ENCODE measurements around the gene MAPK4.
"Not testable (repeated sequence)": the region's sequence is repeated elsewhere in the genome, so short reads cannot be mapped to it uniquely, and the experiment has no call there.

Gene MAPK4

DNA sequence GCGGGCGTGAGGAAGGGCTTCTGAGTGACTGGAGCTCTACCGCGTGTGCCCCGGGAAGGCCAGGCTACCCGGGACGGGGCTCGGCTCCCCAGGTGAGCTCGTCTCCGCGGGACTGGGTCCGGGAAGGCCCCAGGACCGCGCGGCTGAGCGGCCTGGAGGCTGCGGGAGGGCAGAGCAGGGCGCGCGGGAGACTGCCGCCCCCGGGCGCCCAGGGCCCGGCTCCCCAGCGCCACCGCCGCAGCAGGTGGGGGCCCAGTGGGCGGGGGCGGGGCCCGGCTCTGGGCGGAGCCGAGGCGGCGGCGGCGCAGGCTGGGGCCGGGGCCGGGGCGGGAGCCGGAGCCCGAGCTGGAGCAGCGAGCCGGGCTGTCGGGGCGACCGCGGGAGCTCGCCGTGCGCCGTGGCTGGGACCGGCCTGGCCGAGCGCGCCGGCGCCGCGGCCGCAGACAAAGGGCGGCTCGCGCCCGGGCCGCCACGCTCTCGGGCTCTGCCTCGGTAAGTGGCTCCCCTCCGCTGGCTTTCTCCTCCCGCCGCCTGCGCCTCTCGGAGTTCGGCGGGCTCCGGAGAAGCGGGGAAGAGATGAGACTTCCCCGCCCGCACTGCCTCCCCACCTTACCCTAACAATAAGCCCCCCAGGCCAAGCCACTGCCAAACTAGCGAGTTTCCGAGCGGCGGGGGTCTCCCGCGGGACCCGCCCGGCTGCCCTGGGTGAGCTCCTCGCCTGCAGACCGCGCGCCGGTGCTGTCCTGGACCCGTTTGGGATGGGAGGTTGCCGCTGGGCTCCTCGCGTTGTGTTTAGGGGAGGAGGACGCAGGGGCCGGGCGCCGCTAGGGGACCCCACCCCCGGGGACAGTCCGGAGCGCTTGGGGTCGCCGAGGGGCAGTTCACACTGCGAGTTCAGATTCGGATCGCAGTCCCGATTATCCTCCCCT lies at the start of gene MAPK4:
Gene MAPK4 (plus strand): TSS at position 336 of the 929 bp plus-strand sequence. CDS start 103,872 bp downstream, outside the sequence.
- TF ChIP-seq, protein P1, sequence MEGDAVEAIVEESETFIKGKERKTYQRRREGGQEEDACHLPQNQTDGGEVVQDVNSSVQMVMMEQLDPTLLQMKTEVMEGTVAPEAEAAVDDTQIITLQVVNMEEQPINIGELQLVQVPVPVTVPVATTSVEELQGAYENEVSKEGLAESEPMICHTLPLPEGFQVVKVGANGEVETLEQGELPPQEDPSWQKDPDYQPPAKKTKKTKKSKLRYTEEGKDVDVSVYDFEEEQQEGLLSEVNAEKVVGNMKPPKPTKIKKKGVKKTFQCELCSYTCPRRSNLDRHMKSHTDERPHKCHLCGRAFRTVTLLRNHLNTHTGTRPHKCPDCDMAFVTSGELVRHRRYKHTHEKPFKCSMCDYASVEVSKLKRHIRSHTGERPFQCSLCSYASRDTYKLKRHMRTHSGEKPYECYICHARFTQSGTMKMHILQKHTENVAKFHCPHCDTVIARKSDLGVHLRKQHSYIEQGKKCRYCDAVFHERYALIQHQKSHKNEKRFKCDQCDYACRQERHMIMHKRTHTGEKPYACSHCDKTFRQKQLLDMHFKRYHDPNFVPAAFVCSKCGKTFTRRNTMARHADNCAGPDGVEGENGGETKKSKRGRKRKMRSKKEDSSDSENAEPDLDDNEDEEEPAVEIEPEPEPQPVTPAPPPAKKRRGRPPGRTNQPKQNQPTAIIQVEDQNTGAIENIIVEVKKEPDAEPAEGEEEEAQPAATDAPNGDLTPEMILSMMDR (IDR thresholded peaks at IDR 0.05; ENCODE audit: low read depth, low read length), result no peak
- peak within 1 kb of the TSS; percentile 38 to 40 for H3K4me3 ChIP-seq (replicated peaks in 1 of 2; ENCODE audit: low read depth in 2 of 2, low read length in 2 of 2)
- peak; percentile 2 to 35 for DNase-seq (ENCODE audit: low read depth in 2 of 2)

GRCh38 chr18:50517277-50517676 lies 42.6 kb upstream of the MAPK4 start:
- not testable (repeated sequence) for DNase-seq (ENCODE audit: low read depth in 2 of 2); H3K4me3 ChIP-seq (replicated peaks in 1 of 2; ENCODE audit: low read depth in 2 of 2, low read length in 2 of 2)

- no peak overlapping the region for H3K4me3 ChIP-seq (replicated peaks in 1 of 2; ENCODE audit: low read depth in 2 of 2, low read length in 2 of 2)
- TF ChIP-seq, protein P1 (IDR thresholded peaks at IDR 0.05; ENCODE audit: low read depth, low read length), result no peak
- DNase-seq (ENCODE audit: low read depth in 2 of 2), result peak; percentile 30 to 65
Measured at GRCh38 chr18:50518787-50519546, 40.9 kb upstream of the MAPK4 start.

DNA sequence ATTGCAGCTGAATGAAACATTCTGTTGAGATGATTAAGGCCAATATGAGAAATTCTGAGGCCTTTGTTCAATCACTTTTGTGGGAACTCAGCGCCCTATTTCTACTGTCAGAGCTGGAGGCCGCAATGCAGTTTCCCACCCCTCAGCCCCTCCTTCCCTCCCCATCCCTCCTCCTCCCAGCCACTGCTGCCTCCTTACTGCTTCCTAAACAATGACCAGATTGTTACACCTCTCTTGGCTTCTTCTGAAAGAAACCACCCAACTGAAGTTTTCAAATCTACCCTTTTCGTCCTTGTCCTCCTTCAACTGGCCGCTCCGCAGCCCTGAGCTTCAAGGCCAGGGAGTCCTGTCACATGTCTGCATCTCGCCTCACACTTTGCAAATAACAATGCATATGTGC lies 36.7 kb upstream of the MAPK4 start:
- TF ChIP-seq, protein P1 (IDR thresholded peaks at IDR 0.05; ENCODE audit: low read depth, low read length), result no peak
- no peak overlapping the region for H3K4me3 ChIP-seq (replicated peaks in 1 of 2; ENCODE audit: low read depth in 2 of 2, low read length in 2 of 2)
- no peak for DNase-seq (ENCODE audit: low read depth in 2 of 2)

- H3K4me3 ChIP-seq (replicated peaks in 1 of 2; ENCODE audit: low read depth in 2 of 2, low read length in 2 of 2), result no peak overlapping the region
- TF ChIP-seq, protein P1 (IDR thresholded peaks at IDR 0.05; ENCODE audit: low read depth, low read length), result no peak
- no peak for DNase-seq (ENCODE audit: low read depth in 2 of 2)
Measured at GRCh38 chr18:50527636-50528307, 32.1 kb upstream of the MAPK4 start.

DNA sequence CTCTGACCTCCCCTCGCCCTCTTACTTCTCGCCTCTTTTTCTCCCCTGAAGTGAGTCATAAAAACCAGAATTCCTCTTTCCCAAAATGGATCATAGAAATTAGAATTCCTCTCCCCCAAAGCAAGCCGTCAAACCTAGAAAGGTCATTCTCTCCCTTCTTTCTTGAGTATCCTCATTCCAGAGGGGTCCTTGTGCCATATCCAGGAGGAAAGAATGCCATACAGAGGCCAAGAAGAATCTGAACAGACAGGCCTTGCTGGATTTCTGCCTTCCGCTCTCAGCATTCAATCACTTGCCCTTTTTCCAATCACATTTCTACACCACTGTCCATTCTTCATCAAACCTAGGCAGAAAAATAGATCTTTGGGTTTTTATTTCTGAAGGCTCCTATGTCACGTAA lies 31.1 kb upstream of the MAPK4 start:
- DNase-seq (ENCODE audit: low read depth in 2 of 2), result no peak

DNA sequence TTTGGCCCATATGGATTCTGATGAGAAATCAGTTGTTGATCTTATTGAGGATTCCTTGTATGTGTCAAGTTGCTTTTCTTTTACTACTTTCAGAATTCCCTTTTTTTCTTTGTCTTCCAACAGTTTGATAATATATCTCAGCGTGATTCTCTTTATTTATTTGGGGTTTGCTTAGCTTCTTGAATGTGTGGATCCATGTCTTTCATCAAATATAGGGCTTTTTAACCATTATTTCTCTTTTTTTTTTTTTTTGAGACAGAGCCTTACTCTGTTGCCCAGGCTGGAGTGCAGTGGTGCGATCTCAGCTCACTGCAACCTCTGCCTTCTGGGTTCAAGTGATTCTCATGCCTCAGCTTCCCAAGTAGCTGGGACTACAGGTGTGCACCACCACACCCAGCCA lies 26.1 kb upstream of the MAPK4 start:
- not testable (repeated sequence) for H3K4me3 ChIP-seq (replicated peaks in 1 of 2; ENCODE audit: low read depth in 2 of 2, low read length in 2 of 2); DNase-seq (ENCODE audit: low read depth in 2 of 2)

More for the DNA sequence above, 31.1 kb upstream of the MAPK4 start:
- no peak overlapping the region for H3K4me3 ChIP-seq (replicated peaks in 1 of 2; ENCODE audit: low read depth in 2 of 2, low read length in 2 of 2)
- TF ChIP-seq, protein P1 (IDR thresholded peaks at IDR 0.05; ENCODE audit: low read depth, low read length), result no peak

DNA sequence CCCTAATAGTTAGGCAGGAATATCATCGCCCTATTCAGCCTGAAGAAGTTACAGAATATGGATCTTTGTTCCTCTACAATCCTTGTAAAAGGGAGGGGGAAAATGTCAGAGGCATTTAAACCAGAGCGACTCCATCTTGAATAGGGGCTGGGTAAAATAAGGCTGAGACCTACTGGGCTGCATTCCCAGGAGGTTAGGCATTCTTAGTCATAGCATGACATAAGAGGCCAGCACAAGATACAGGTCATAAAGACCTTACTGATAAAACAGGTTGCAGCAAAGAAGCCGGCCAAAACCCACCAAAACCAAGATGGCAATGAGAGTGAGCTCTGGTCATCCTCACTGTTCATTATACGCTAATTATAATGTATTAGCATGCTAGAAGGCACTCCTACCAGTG lies 15.4 kb upstream of the MAPK4 start:
- not testable (repeated sequence) for DNase-seq (ENCODE audit: low read depth in 2 of 2); H3K4me3 ChIP-seq (replicated peaks in 1 of 2; ENCODE audit: low read depth in 2 of 2, low read length in 2 of 2)

Data from cardiac fibroblast (primary cell).